HL-60/S4 treated with retinoic acid at 250 ng/mL for 4 days and 3 days (cell line): ENCODE results near the gene TAS2R60.
"Not testable (repeated sequence)": the region's sequence is repeated elsewhere in the genome, so short reads cannot be mapped to it uniquely, and the experiment has no call there.

Experiments
- in situ Hi-C: fragments of 300-500 bp; cut with MboI; formaldehyde crosslinking; loops from 2 replicates; pipeline ENCODE4 v1.7.0; 2022; ENCODE audit warnings: low sequenced_read_pairs

Gene TAS2R60

GRCh38 chr7:143443153-143443552 lies at the start of gene TAS2R60:
TAS2R60 (plus strand) TSS chr7:143443453; CDS start chr7:143443453, 0 bp downstream.
- in situ Hi-C loops = no loop called here

GRCh38 chr7:143394068-143394467 lies 49.2 kb upstream of the TAS2R60 start:
- in situ Hi-C loops = no loop called here

GRCh38 chr7:143394777-143395176 lies 48.5 kb upstream of the TAS2R60 start:
- in situ Hi-C loops = no loop called here

- in situ Hi-C loops = no loop called here
Observed at GRCh38 chr7:143395187-143396149, 47.8 kb upstream of the TAS2R60 start.

- in situ Hi-C loops = no loop called here
Observed at GRCh38 chr7:143396182-143396581, 47.1 kb upstream of the TAS2R60 start.

GRCh38 chr7:143396625-143397556 lies 46.4 kb upstream of the TAS2R60 start:
- in situ Hi-C loops = no loop called here

GRCh38 chr7:143397710-143398530 lies 45.3 kb upstream of the TAS2R60 start:
- in situ Hi-C loops = no loop called here

- in situ Hi-C loops = no loop called here
Observed at GRCh38 chr7:143398616-143399015, 44.6 kb upstream of the TAS2R60 start.

- in situ Hi-C loops = no loop called here
Observed at GRCh38 chr7:143399151-143399550, 44.1 kb upstream of the TAS2R60 start.

GRCh38 chr7:143399642-143400041 lies 43.6 kb upstream of the TAS2R60 start:
- in situ Hi-C loops = no loop called here

GRCh38 chr7:143401265-143401664 lies 42.0 kb upstream of the TAS2R60 start:
- in situ Hi-C loops = no loop called here

GRCh38 chr7:143402233-143402632 lies 41.0 kb upstream of the TAS2R60 start:
- in situ Hi-C loops = not testable (repeated sequence)

GRCh38 chr7:143405173-143406001 lies 37.9 kb upstream of the TAS2R60 start:
- in situ Hi-C loops = no loop called here

GRCh38 chr7:143406002-143406357 lies 37.3 kb upstream of the TAS2R60 start:
- in situ Hi-C loops = no loop called here

GRCh38 chr7:143407287-143408251 lies 35.7 kb upstream of the TAS2R60 start:
- in situ Hi-C loops = no loop called here

- in situ Hi-C loops = no loop called here
Observed at GRCh38 chr7:143408252-143408685, 35.0 kb upstream of the TAS2R60 start.

- in situ Hi-C loops = no loop called here
Observed at GRCh38 chr7:143408686-143409561, 34.3 kb upstream of the TAS2R60 start, which contains the start of gene EPHA1. EPHA1 (minus strand) TSS chr7:143408856; CDS start chr7:143408805, 51 bp downstream.
